PFSK-1 (cell line): ENCODE data around the gene IRAK1.

Experiments
- FOXP2 ChIP-seq: optimal IDR thresholded peaks from 2 replicates; pipeline ENCODE3; 2011; ENCODE audit warnings: borderline replicate concordance, control low read depth, inconsistent platforms; ENCODE audit not compliant: insufficient read depth; ENCODE audit errors: extremely low read length, extremely low read depth
- POLR2AphosphoS5 ChIP-seq: IDR thresholded peaks from 2 replicates; pipeline ENCODE4 v1.6.1; 2012; ENCODE audit warnings: low read depth, mild to moderate bottlenecking, control low read depth, low read length, moderate library complexity
- REST ChIP-seq, 2 experiments: IDR thresholded peaks; 2 replicates each; pipeline versions ENCODE4 v1.6.1 to v1.8.0; 2011 to 2012; ENCODE audit warnings: low read depth in 2 of 2, low read length in 2 of 2, control low read depth in 1 of 2, inconsistent platforms in 1 of 2, mild to moderate bottlenecking in 1 of 2, moderate library complexity in 1 of 2; ENCODE audit not compliant: insufficient read depth in 1 of 2
- SIN3A ChIP-seq: IDR thresholded peaks from 2 replicates; pipeline ENCODE4 v1.6.1; 2012; ENCODE audit warnings: mild to moderate bottlenecking, low read length, moderate library complexity, borderline replicate concordance; ENCODE audit not compliant: insufficient read depth
- TAF1 ChIP-seq: IDR thresholded peaks from 2 replicates; pipeline ENCODE4 v1.6.1; 2012; ENCODE audit warnings: low read length, control low read depth, borderline replicate concordance; ENCODE audit not compliant: insufficient read depth

IRAK1 gene

GRCh38 chrX:154036513-154036912, 16.8 kb upstream of the IRAK1 start:
- no peak for TF ChIP-seq POLR2AphosphoS5
- no peak for TF ChIP-seq FOXP2
- TF ChIP-seq SIN3A: no peak
- TF ChIP-seq TAF1: no peak
- no peak for TF ChIP-seq REST (IDR thresholded peaks at IDR 0.05; ENCODE audit: insufficient read depth in 1 of 2, low read depth in 2 of 2, low read length in 2 of 2)

DNA sequence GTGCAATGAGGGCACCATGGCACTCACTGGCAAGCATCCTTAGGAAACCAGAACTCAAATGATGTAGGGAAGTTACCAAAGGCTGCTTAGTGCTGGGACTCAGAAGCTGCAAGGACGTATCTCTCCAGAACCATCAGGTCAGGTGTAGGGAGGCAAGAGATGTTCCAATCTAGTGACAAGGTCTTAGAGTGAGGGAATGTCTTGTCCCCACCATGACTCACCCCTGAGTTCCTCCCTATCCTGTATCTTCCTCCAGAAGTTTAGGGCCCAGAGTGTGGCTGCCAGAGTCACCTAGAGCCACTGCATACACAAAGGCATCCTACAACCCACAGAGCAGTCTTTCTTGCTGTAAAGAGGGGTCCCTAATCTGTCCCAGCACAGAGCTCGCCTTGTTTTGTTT, 14.1 kb upstream of the IRAK1 start:
- no peak for TF ChIP-seq TAF1

GRCh38 chrX:154032653-154033052, 13.0 kb upstream of the IRAK1 start:
- no peak for TF ChIP-seq POLR2AphosphoS5
- TF ChIP-seq REST (IDR thresholded peaks at IDR 0.05; ENCODE audit: insufficient read depth in 1 of 2, low read depth in 2 of 2, low read length in 2 of 2): no peak
- TF ChIP-seq SIN3A: no peak
- no peak for TF ChIP-seq FOXP2
- TF ChIP-seq TAF1: no peak

GRCh38 chrX:154032160-154032559, 12.5 kb upstream of the IRAK1 start:
- TF ChIP-seq SIN3A (no peak), POLR2AphosphoS5 (no peak)

DNA sequence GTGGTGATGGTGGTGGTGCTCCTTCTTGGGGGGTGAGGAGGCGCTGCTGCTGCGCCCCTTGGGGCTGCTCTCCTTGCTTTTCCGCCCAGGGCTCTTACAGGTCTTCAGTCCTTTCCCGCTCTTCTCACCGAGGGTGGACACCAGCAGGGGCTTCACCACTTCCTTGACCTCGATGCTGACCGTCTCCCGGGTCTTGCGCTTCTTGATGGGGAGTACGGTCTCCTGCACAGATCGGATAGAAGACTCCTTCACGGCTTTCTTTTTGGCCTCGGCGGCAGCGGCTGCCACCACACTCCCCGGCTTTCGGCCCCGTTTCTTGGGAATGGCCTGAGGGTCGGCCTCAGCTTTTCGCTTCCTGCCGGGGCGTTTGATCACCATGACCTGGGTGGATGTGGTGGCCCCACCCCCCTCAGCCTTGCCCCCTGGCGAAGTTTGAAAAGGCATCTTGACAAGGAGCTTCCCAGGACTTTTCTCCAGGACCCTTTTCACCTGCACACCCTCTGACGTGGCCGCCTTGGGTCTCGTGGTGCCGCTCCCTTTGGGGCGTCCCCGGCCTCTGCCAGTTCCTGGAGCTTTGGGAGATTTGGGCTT, 11.1 kb upstream of the IRAK1 start:
- TF ChIP-seq TAF1 (no peak), FOXP2 (no peak), POLR2AphosphoS5 (no peak), REST (IDR thresholded peaks at IDR 0.05; ENCODE audit: insufficient read depth in 1 of 2, low read depth in 2 of 2, low read length in 2 of 2) (no peak), SIN3A (no peak)

- no peak for TF ChIP-seq SIN3A
- TF ChIP-seq POLR2AphosphoS5: no peak
- no peak for TF ChIP-seq TAF1
- TF ChIP-seq REST (IDR thresholded peaks at IDR 0.05; ENCODE audit: insufficient read depth in 1 of 2, low read depth in 2 of 2, low read length in 2 of 2): no peak
- TF ChIP-seq FOXP2: no peak
Observed at GRCh38 chrX:154030266-154030665, 10.6 kb upstream of the IRAK1 start.
